HEK293 (cell line): ENCODE results near the gene VGLL4.

Experiments
- CTCF ChIP-seq: fragments of 450-650 bp; formaldehyde crosslinking; IDR thresholded peaks from 2 replicates; pipeline ENCODE4 v1.5.1; 2016; ENCODE audit warnings: missing biosample characterization, missing genetic modification characterization
- PBX3 ChIP-seq: sonication (generic); formaldehyde crosslinking; IDR thresholded peaks from 2 replicates; pipeline ENCODE4 v1.8.1; 2022; ENCODE audit warnings: mild to moderate bottlenecking, moderate library complexity, missing genetic modification reagents
- REPIN1 ChIP-seq: fragments of 450-650 bp; formaldehyde crosslinking; IDR thresholded peaks from 2 replicates; pipeline ENCODE4 v1.5.1; 2017; ENCODE audit warnings: missing biosample characterization, missing genetic modification characterization, low read depth
- ZBTB26 ChIP-seq: fragments of 450-650 bp; formaldehyde crosslinking; optimal IDR thresholded peaks from 2 replicates; pipeline ENCODE3; 2016; ENCODE audit warnings: missing biosample characterization, mild to moderate bottlenecking, missing genetic modification characterization
- ZNF248 ChIP-seq: fragments of 450-650 bp; formaldehyde crosslinking; IDR thresholded peaks from 2 replicates; pipeline ENCODE4 v1.5.1; 2017; ENCODE audit warnings: missing biosample characterization, missing genetic modification characterization
- ZNF350 ChIP-seq: fragments of 450-650 bp; formaldehyde crosslinking; IDR thresholded peaks from 2 replicates; pipeline ENCODE4 v1.5.0; 2017; ENCODE audit warnings: missing biosample characterization, mild to moderate bottlenecking, missing genetic modification characterization
- ZNF423 ChIP-seq: fragments of 450-650 bp; formaldehyde crosslinking; IDR thresholded peaks from 2 replicates; pipeline ENCODE4 v1.5.1; 2016; ENCODE audit warnings: missing biosample characterization, missing genetic modification characterization

GRCh38 chr3:11551036-11551435 lies 92.7 kb downstream of the VGLL4 start:
- TF ChIP-seq CTCF (tag by site-specific recombination) (no peak), ZNF248 (no peak), PBX3 (CRISPR knock-in tag) (no peak), ZBTB26 (tag by site-specific recombination) (no peak), REPIN1 (tag by site-specific recombination) (no peak), ZNF423 (tag by site-specific recombination) (no peak), ZNF350 (tag by site-specific recombination) (no peak)
